ENCODE measurements around the gene DNM2.

- TF ChIP-seq CTCF (IDR thresholded peaks at IDR 0.05) (no peak), EP300 (IDR thresholded peaks at IDR 0.05) (no peak), POLR2A (IDR thresholded peaks at IDR 0.05; ENCODE audit: low read length) (no peak), PHF8 (IDR thresholded peaks at IDR 0.05; ENCODE audit: borderline replicate concordance, low read depth) (no peak), MAX (IDR thresholded peaks at IDR 0.05) (no peak), RNF2 (IDR thresholded peaks at IDR 0.05; ENCODE audit: borderline replicate concordance, low read depth) (no peak), GATA3 (IDR thresholded peaks at IDR 0.05; ENCODE audit: borderline replicate concordance) (no peak), SREBF2 (IDR thresholded peaks at IDR 0.05) (no peak), CBX2 (IDR thresholded peaks at IDR 0.05; ENCODE audit: borderline replicate concordance, low read depth) (no peak), USF2 (IDR thresholded peaks at IDR 0.05) (no peak)
These were observed 19.8 kb downstream of the DNM2 start for GRCh38 chr19:10737722-10738121.
